HEK293T (cell line): ENCODE data around the gene CNKSR1.

Experiments used
- ARNT ChIP-seq: fragments of 450-650 bp; IDR thresholded peaks from 2 replicates; pipeline ENCODE4 v1.6.1; 2017; ENCODE audit warnings: mild to moderate bottlenecking
- BHLHE40 ChIP-seq: fragments of 450-650 bp; IDR thresholded peaks from 2 replicates; pipeline ENCODE4 v1.6.1; 2016; ENCODE audit warnings: mild to moderate bottlenecking, moderate library complexity, borderline replicate concordance
- FOXK2 ChIP-seq: fragments of 450-650 bp; IDR thresholded peaks from 2 replicates; pipeline ENCODE4 v1.6.1; 2016; ENCODE audit warnings: mild to moderate bottlenecking
- NFRKB ChIP-seq: fragments of 450-650 bp; IDR thresholded peaks from 2 replicates; pipeline ENCODE4 v1.6.1; 2016; ENCODE audit warnings: mild to moderate bottlenecking, moderate library complexity
- SP1 ChIP-seq: fragments of 450-650 bp; IDR thresholded peaks from 2 replicates; pipeline ENCODE4 v1.6.1; 2017

- TF ChIP-seq NFRKB = no peak
- no peak for TF ChIP-seq FOXK2
- TF ChIP-seq ARNT = no peak
- no peak for TF ChIP-seq BHLHE40
- no peak for TF ChIP-seq SP1
Observed at GRCh38 chr1:26237230-26237966, 60.1 kb downstream of the CNKSR1 start.
